ENCODE results near the gene GGTLC1.

Gene GGTLC1

GRCh38 chr20:24013953-24014352 is 25.4 kb upstream of the GGTLC1 start:
- Histone ChIP-seq H3K27me3 (ENCODE audit: control insufficient read depth, insufficient read depth, low read length, poor library complexity, severe bottlenecking) (no peaks in the 10 kb centered on the region), H3K27ac (ENCODE audit: insufficient read depth, low read depth, low read length, poor library complexity, severe bottlenecking) (no peak overlapping the region), H3K9me3 (ENCODE audit: control insufficient read depth, low read length) (no peaks in the 10 kb centered on the region), H3K4me3 (ENCODE audit: insufficient read depth, low read depth, low read length) (no peak overlapping the region), H3K4me1 (ENCODE audit: control insufficient read depth, insufficient read depth, low read length) (no peaks in the 10 kb centered on the region), H3K36me3 (ENCODE audit: control insufficient read depth, insufficient read depth, low read length) (no peaks in the 10 kb centered on the region)
- WGBS, 2 experiments, result 86 to 89% methylated on average over 3 of the region's 3 CpGs

GRCh38 chr20:24011282-24011681 is 22.7 kb upstream of the GGTLC1 start:
- no peak overlapping the region for H3K4me3 ChIP-seq (ENCODE audit: insufficient read depth, low read depth, low read length)
- no peak overlapping the region for H3K27ac ChIP-seq (ENCODE audit: insufficient read depth, low read depth, low read length, poor library complexity, severe bottlenecking)
- no peaks in the 10 kb centered on the region for H3K36me3 ChIP-seq (ENCODE audit: control insufficient read depth, insufficient read depth, low read length)
- H3K27me3 ChIP-seq (ENCODE audit: control insufficient read depth, insufficient read depth, low read length, poor library complexity, severe bottlenecking), result no peaks in the 10 kb centered on the region
- H3K4me1 ChIP-seq (ENCODE audit: control insufficient read depth, insufficient read depth, low read length), result no peaks in the 10 kb centered on the region
- H3K9me3 ChIP-seq (ENCODE audit: control insufficient read depth, low read length), result no peaks in the 10 kb centered on the region
- 94 to 96% methylated on average over 5 to 6 of the region's 6 CpGs for WGBS, 2 experiments

DNA sequence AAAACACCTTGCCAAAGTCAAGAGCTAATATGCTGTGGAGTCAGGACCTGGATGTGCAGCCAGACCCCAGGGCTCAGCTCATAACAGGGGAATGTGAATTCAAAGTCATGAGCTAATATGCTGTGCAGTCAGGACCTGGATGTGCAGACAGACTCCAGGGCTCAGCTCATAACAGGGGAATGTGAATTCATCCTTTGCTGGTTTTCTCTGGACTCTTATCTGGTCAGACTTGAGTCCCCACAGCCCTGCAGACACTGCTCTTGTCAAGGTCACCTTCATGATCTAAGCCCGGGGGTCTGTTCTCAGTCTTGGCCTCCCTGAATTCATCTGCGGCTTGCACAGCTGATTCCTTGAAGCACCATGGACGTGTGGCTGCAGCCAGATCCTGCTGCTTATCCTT is 19.2 kb upstream of the GGTLC1 start:
- H3K4me3 ChIP-seq (ENCODE audit: insufficient read depth, low read depth, low read length), result no peak overlapping the region
- no peak overlapping the region for H3K27ac ChIP-seq (ENCODE audit: insufficient read depth, low read depth, low read length, poor library complexity, severe bottlenecking)
- WGBS, 2 experiments, result 90 to 91% methylated on average over 3 of the region's 3 CpGs
- H3K36me3 ChIP-seq (ENCODE audit: control insufficient read depth, insufficient read depth, low read length), result no peaks in the 10 kb centered on the region
- no peaks in the 10 kb centered on the region for H3K27me3 ChIP-seq (ENCODE audit: control insufficient read depth, insufficient read depth, low read length, poor library complexity, severe bottlenecking)
- H3K4me1 ChIP-seq (ENCODE audit: control insufficient read depth, insufficient read depth, low read length), result no peaks in the 10 kb centered on the region
- no peaks in the 10 kb centered on the region for H3K9me3 ChIP-seq (ENCODE audit: control insufficient read depth, low read length)

- H3K9me3 ChIP-seq (ENCODE audit: control insufficient read depth, low read length), result no peaks in the 10 kb centered on the region
- no peak overlapping the region for H3K27ac ChIP-seq (ENCODE audit: insufficient read depth, low read depth, low read length, poor library complexity, severe bottlenecking)
- H3K4me3 ChIP-seq (ENCODE audit: insufficient read depth, low read depth, low read length), result no peak overlapping the region
- 93% methylated on average over 7 to 8 of the region's 8 CpGs for WGBS, 2 experiments
- no peaks in the 10 kb centered on the region for H3K36me3 ChIP-seq (ENCODE audit: control insufficient read depth, insufficient read depth, low read length)
- H3K4me1 ChIP-seq (ENCODE audit: control insufficient read depth, insufficient read depth, low read length), result no peaks in the 10 kb centered on the region
- no peaks in the 10 kb centered on the region for H3K27me3 ChIP-seq (ENCODE audit: control insufficient read depth, insufficient read depth, low read length, poor library complexity, severe bottlenecking)
These were observed 18.6 kb upstream of the GGTLC1 start for GRCh38 chr20:24007073-24007595.

- H3K27me3 ChIP-seq (ENCODE audit: control insufficient read depth, insufficient read depth, low read length, poor library complexity, severe bottlenecking), result no peaks in the 10 kb centered on the region
- H3K9me3 ChIP-seq (ENCODE audit: control insufficient read depth, low read length), result no peaks in the 10 kb centered on the region
- 93 to 94% methylated on average over 7 of the region's 7 CpGs for WGBS, 2 experiments
These were observed 18.0 kb upstream of the GGTLC1 start for GRCh38 chr20:24006626-24007025.

DNA sequence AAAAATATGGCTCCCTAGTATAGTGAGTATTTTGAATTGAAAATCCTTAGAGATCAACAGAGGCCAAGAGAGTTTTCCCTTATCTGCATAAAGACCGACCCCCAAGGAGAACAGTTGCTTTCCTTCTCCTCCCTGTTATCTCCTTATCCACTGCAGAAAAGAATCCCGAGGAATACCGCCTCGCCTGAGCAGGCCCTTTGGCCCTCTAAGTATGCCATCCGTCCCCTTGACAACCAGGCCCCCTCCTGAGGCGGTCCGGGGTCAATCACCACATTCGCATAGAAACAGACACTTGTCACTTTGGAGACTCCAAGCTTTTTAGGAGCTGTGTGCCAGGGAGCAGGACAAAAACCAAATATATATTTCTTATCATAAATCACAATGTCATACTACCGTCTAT is 15.9 kb upstream of the GGTLC1 start:
- H3K27me3 ChIP-seq (ENCODE audit: control insufficient read depth, insufficient read depth, low read length, poor library complexity, severe bottlenecking), result no peaks in the 10 kb centered on the region
- no peak overlapping the region for H3K27ac ChIP-seq (ENCODE audit: insufficient read depth, low read depth, low read length, poor library complexity, severe bottlenecking)
- no peak overlapping the region for H3K4me3 ChIP-seq (ENCODE audit: insufficient read depth, low read depth, low read length)
- no peaks in the 10 kb centered on the region for H3K9me3 ChIP-seq (ENCODE audit: control insufficient read depth, low read length)
- no peaks in the 10 kb centered on the region for H3K4me1 ChIP-seq (ENCODE audit: control insufficient read depth, insufficient read depth, low read length)
- H3K36me3 ChIP-seq (ENCODE audit: control insufficient read depth, insufficient read depth, low read length), result no peaks in the 10 kb centered on the region
- 16 to 25% methylated on average over 9 of the region's 9 CpGs for WGBS, 2 experiments

More at GRCh38 chr20:24006626-24007025, 18.0 kb upstream of the GGTLC1 start:
- Histone ChIP-seq H3K4me1 (ENCODE audit: control insufficient read depth, insufficient read depth, low read length) (no peaks in the 10 kb centered on the region), H3K27ac (ENCODE audit: insufficient read depth, low read depth, low read length, poor library complexity, severe bottlenecking) (no peak overlapping the region), H3K4me3 (ENCODE audit: insufficient read depth, low read depth, low read length) (no peak overlapping the region), H3K36me3 (ENCODE audit: control insufficient read depth, insufficient read depth, low read length) (no peaks in the 10 kb centered on the region)

DNA sequence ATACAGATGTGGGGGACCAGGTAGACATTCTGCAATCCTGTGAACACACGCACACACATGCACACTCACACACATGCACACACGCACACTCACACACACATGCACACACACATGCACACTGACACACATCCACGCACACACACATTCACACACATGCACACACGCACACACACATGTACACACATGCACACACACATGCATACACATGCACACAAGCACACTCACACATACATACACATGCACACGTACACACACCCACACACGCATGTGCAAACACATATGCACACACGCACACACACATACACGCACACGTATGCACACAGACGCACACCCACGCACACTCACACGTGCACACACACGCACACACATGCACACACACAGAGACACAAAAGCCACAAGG is 14.3 kb upstream of the GGTLC1 start:
- H3K36me3 ChIP-seq (ENCODE audit: control insufficient read depth, insufficient read depth, low read length), result no peaks in the 10 kb centered on the region
- no peak overlapping the region for H3K27ac ChIP-seq (ENCODE audit: insufficient read depth, low read depth, low read length, poor library complexity, severe bottlenecking)
- 93% methylated on average over 13 of the region's 13 CpGs for WGBS, 2 experiments
- H3K27me3 ChIP-seq (ENCODE audit: control insufficient read depth, insufficient read depth, low read length, poor library complexity, severe bottlenecking), result no peaks in the 10 kb centered on the region
- no peak overlapping the region for H3K4me3 ChIP-seq (ENCODE audit: insufficient read depth, low read depth, low read length)
- no peaks in the 10 kb centered on the region for H3K9me3 ChIP-seq (ENCODE audit: control insufficient read depth, low read length)
- no peaks in the 10 kb centered on the region for H3K4me1 ChIP-seq (ENCODE audit: control insufficient read depth, insufficient read depth, low read length)

GRCh38 chr20:24001712-24002405 is 13.3 kb upstream of the GGTLC1 start:
- Histone ChIP-seq H3K27ac (ENCODE audit: insufficient read depth, low read depth, low read length, poor library complexity, severe bottlenecking) (no peak overlapping the region), H3K36me3 (ENCODE audit: control insufficient read depth, insufficient read depth, low read length) (no peaks in the 10 kb centered on the region), H3K27me3 (ENCODE audit: control insufficient read depth, insufficient read depth, low read length, poor library complexity, severe bottlenecking) (no peaks in the 10 kb centered on the region), H3K4me1 (ENCODE audit: control insufficient read depth, insufficient read depth, low read length) (no peaks in the 10 kb centered on the region), H3K4me3 (ENCODE audit: insufficient read depth, low read depth, low read length) (no peak overlapping the region), H3K9me3 (ENCODE audit: control insufficient read depth, low read length) (no peaks in the 10 kb centered on the region)
- 92 to 97% methylated on average over 7 of the region's 7 CpGs for WGBS, 2 experiments

DNA sequence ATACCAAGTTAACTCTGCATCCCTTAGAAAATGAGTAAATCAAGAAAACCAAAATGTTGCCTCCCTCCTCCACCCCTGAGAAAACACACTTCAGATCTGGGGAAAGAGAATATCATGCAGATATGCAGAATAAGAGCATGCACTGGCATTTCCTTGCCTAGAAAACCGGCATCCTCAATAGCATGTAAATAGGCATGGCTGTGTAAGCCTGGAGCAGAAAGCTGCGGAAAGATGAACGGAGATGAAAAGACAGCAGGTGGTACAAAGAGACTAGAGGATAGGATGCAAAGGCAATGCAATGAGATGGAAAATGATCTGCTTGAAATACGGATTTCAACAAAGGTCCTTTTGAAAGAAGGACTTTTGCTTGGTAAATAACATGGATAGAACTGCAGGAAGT is 10.3 kb upstream of the GGTLC1 start:
- Histone ChIP-seq H3K27ac (ENCODE audit: insufficient read depth, low read depth, low read length, poor library complexity, severe bottlenecking) (no peak overlapping the region), H3K9me3 (ENCODE audit: control insufficient read depth, low read length) (no peaks in the 10 kb centered on the region), H3K27me3 (ENCODE audit: control insufficient read depth, insufficient read depth, low read length, poor library complexity, severe bottlenecking) (no peaks in the 10 kb centered on the region), H3K36me3 (ENCODE audit: control insufficient read depth, insufficient read depth, low read length) (no peaks in the 10 kb centered on the region), H3K4me3 (ENCODE audit: insufficient read depth, low read depth, low read length) (no peak overlapping the region), H3K4me1 (ENCODE audit: control insufficient read depth, insufficient read depth, low read length) (no peaks in the 10 kb centered on the region)
- WGBS, 2 experiments, result 85 to 87% methylated on average over 4 of the region's 4 CpGs

DNA sequence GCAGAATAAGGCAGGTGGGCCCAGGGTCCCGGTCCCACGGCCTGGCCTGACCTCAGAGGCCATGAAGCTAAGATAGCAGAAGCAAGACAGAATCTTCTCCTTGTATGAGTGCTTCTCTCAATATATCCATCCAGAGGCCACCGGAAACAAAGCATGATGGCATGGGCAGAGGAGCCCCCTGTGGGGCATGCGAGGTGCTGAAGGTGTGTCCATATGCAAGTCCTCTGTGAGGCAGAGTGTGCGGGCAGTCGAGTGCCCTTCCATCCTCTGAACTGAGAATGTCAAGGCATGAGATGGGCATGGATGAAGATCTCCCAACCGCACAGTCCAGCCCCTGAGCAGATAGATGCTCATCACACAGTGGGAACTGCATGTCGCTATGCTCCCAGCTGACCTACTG is 9.8 kb upstream of the GGTLC1 start:
- no peaks in the 10 kb centered on the region for H3K9me3 ChIP-seq (ENCODE audit: control insufficient read depth, low read length)
- no peak overlapping the region for H3K4me3 ChIP-seq (ENCODE audit: insufficient read depth, low read depth, low read length)
- no peaks in the 10 kb centered on the region for H3K4me1 ChIP-seq (ENCODE audit: control insufficient read depth, insufficient read depth, low read length)
- 92% methylated on average over 8 of the region's 8 CpGs for WGBS, 2 experiments
- H3K36me3 ChIP-seq (ENCODE audit: control insufficient read depth, insufficient read depth, low read length), result no peaks in the 10 kb centered on the region
- H3K27ac ChIP-seq (ENCODE audit: insufficient read depth, low read depth, low read length, poor library complexity, severe bottlenecking), result no peak overlapping the region
- H3K27me3 ChIP-seq (ENCODE audit: control insufficient read depth, insufficient read depth, low read length, poor library complexity, severe bottlenecking), result no peaks in the 10 kb centered on the region
